NCI-H1694 (cell line): ENCODE measurements around the gene GANC.

Source experiments
- DNase-seq: peaks from one replicate; lab custom pipeline; 2025; lab: John Stamatoyannopoulos, UW

The GANC gene

GRCh38 chr15:42348083-42348482 is 75.1 kb downstream of the GANC start:
- no peak for DNase-seq

- DNase-seq, result no peak
These were observed 76.2 kb downstream of the GANC start for GRCh38 chr15:42349186-42349585.

GRCh38 chr15:42352401-42352800 is 79.4 kb downstream of the GANC start:
- DNase-seq, result no peak

DNA sequence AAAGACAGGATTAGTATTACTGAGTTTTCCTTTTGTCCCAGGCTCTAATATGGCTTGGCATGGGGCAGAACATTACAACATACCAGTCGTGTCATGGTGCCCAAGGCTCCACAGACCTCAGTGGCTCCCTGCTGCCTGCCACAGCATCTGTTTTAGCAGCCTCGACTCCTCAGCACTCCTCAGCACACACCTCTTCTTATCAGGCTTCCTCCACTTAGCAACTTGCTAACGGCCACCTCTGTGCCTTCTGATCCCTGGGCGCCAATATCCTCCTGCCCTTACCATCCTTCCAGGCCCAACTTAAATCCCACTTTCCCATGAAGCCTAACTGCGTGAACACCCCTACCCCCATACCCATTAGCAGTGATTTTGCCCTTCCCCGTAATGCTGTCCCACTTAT is 80.1 kb downstream of the GANC start:
- DNase-seq, result no peak

GRCh38 chr15:42354824-42355223 is 81.8 kb downstream of the GANC start:
- no peak for DNase-seq

DNA sequence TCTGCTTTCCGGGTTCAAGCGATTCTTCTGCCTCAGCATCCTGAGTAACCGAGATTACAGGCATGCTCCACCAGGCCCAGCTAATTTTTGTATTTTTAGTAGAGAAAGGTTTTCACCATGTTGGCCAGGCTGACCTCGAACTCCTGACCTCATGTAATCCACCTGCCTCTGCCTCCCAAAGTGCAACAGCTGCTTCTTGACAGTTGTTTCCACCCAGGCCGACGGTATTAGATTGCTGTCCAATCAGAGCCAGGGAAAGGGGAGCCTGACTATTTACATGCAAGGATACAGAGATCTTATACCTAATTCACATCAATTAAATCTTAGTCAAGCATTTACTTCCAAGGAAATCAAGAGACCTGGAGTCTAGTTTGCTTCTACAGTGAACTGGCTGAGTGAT is 82.3 kb downstream of the GANC start:
- no peak for DNase-seq

GRCh38 chr15:42356851-42357250 is 83.8 kb downstream of the GANC start:
- DNase-seq, result no peak

- no peak for DNase-seq
These were observed 85.1 kb downstream of the GANC start for GRCh38 chr15:42358141-42358540.

DNA sequence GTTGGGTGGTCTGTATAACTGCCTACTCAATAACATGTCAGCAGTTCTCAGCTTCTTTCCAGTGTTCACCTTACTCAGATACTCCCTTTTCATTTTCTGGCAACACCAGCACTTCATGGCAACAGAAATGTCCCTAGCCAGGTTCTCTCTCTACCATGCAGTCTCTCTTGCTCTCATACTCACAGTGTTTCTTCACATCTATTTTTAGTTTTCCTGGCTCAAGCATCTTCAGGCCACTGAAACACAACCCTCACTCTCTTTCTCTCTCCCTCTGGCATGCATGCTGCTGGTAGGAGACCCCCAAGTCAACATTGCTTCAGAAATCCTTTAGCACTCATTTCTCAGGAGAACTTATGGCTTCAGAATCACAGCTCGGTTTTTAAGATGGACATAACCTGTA is 86.2 kb downstream of the GANC start, which contains the start of gene CAPN3:
CAPN3 (plus strand) TSS at position 253 of the 400 bp plus-strand sequence. CDS start 305 bp downstream, outside the sequence.
- no peak for DNase-seq

DNA sequence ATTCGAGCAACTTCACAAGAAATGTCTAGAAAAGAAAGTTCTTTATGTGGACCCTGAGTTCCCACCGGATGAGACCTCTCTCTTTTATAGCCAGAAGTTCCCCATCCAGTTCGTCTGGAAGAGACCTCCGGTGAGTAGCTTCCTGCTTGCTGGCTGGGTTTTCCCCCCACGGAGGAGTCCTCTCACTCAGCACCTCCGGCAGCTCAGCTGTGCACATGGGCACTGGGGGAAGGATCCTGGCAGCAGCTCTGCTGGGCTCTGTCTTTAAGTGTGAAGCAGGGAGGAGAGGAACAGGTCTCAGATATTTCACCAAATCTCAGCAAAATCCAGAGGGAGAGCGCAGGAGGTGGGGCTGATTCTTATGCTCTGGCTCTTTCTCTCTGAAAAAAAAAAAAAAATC is 87.0 kb downstream of the GANC start:
- DNase-seq, result no peak

GRCh38 chr15:42360535-42361112 is 87.6 kb downstream of the GANC start:
- no peak for DNase-seq

DNA sequence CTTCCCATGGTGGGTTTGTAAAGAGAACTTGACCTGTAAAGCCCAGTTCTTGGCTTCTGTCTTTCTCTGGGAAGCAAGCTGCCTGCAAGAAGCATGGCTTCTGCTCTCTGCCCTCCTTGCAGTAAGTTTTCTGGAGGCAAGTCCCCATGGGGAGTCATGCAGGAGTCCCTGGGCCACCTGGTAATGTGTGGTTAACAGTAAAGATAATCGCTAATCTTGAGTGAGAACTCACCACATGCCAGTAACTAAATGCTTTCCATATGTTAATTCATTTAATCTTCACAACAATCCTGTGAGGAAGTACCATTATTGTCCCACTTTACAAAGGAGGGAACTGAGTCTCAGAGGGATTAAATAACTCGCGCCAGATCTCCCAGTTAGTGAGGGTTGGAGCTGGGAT is 90.5 kb downstream of the GANC start:
- DNase-seq, result no peak

GRCh38 chr15:42363942-42364341 is 90.9 kb downstream of the GANC start:
- no peak for DNase-seq

DNA sequence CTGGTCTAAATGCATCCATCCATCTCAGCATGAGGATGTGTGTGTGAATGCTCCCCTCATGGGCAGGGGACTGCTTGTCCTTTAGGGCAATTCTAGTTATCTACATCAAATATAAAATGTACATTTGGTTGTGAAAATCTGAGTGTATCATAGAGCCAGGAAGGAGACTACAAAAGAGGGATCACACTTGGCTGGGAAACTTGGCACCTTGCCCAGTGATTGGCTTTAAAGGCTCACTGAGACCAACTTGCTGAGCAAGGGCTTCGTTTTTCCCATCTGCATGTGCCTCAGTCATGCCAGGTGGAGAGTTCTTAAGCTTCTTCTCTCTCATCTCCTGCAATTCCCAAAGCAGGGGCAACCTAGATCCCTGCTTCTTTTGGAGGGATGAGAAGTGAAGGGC is 91.5 kb downstream of the GANC start:
- no peak for DNase-seq

DNA sequence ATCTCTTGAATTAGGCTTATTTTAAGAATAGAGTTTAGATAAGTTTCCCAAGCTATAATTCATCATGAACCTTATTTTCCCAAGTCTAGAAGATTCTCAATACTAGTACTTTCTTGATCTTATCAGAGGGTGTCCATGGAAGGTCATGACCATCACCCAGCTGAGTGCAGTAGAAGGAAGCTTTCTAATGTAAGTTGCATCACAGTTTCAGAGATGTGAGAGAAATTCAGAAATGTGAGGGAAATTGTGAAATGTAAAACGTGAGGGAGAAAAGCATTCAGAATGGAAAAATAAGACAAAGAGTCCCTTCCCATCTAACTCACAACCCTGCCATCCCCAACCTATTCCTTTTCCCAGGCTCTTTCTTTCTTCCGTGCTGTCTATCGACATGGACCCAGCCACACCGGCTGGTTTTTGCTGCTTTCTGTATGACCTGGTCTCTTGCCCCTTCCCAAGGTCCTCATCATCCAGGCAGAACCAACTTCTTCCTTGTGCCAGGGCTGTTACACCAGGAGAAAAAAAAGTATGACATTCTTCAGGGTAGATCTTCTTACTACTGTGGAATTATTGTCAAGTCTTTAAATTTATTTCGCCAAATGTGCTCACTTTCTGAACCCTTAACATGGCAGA is 93.0 kb downstream of the GANC start:
- no peak for DNase-seq

GRCh38 chr15:42367041-42367440 is 94.0 kb downstream of the GANC start:
- DNase-seq, result no peak

DNA sequence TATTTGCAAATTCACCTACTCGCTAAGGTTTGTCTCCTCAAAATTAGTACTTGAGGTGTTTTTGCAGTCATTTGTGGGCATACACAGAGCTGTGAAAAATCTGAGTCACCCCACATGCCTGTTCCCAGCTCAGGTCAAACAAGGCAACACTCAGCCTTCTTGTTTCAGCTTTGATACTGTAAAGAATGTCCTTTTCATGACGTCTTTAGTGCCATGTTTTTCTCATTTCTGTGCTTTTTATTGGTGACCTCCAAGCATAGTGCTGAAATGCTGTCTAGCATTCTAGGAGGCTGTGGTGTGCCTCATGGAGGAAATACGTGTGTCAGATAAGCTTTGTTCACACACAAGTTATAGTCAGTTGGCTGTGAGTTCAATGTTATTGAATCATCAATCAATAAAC is 95.1 kb downstream of the GANC start:
- DNase-seq, result no peak

DNA sequence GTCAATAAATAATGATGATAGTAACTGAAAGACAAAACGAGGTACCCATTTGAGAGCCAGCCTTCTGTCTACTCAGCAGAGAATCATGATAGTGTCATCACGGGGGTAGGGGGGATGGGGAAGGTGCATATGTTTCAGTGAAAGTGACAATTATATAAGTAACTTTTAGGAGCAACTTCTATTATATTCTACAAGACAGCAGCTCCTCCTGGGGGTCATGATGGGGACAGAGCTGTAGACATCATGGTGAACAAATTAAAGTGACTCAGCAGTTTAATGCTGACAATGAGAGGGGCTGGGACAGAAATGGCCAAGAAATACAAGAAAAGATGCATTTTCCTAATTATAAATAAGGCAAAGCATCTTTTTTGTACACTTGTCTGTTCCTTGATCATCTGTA is 98.1 kb downstream of the GANC start:
- no peak for DNase-seq

DNA sequence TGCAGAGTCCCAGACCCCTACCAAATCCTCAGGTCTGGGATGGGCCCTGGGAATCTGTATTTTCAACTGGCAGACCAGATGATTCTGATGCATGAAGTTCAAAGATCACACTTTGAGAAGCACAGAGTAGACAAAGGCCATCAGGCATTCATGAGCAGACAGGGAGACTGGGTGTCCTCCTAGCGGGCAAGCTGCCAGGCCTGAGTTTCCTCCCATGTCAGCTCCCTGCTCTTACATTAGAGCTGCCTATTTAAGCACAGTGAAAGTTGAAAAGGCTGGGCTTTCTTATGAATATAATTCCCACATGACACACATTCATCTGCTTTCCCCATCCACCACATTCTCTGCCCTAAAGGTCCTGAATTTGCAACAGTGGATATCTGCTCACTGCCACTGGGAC is 100.3 kb downstream of the GANC start:
- DNase-seq, result no peak

DNA sequence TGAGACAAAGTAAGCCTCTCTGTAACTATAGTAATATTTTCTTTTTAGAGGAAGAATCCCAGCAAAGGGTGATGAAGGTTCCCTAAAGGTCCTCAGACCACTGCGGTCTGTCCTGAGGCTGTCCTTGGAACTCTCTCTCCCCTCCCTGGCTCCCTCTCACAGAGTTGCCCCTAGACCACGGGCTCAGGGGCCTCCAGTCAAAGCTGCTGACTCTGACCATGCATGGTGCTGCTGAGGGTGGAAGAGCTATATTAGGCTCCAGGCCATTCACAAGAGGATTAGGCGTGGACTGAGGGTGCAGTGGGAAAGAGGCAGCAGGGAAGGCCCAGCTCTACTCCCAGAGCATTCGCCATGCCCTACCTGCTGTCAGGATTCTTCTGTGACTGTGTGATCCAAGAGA is 100.9 kb downstream of the GANC start:
- DNase-seq, result no peak

- DNase-seq, result no peak
These were observed 101.8 kb downstream of the GANC start for GRCh38 chr15:42374810-42375209.

GRCh38 chr15:42375252-42375651 is 102.3 kb downstream of the GANC start:
- no peak for DNase-seq

DNA sequence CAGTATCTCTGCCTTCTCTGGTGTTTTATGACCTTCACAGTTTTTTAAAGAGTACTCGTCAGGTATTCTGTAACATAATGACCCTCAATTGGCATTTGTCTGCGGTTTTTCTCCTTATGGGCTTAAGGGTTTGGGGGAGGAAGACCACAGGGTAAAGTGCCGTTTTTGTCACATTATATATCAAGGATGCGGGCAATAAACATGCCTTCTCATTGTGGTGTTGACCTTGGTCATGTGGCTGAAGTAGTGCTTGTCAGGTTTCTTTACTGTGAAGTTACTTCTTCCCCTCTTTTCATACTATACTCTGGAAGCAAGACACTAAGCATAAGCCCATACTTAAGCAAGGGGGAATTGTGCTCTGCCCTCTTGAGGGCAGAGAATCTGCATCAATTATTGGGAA is 102.9 kb downstream of the GANC start:
- no peak for DNase-seq

GRCh38 chr15:42378011-42378410 is 105.0 kb downstream of the GANC start:
- DNase-seq, result no peak
